HG03135 (cell line): Measurements from ENCODE around the gene KCNF1.

Source experiments
- ATAC-seq: cut with Tn5 transposase; IDR thresholded peaks from one replicate; pipeline ENCODE4 v1.9.1; 2021; ENCODE audit warnings: mild to moderate bottlenecking, moderate library complexity; ENCODE audit not compliant: unreplicated experiment

KCNF1 gene

GRCh38 chr2:10901160-10901939 lies 10.4 kb upstream of the KCNF1 start:
- no peak for ATAC-seq

- no peak for ATAC-seq
Observed at GRCh38 chr2:10903861-10904210, 7.9 kb upstream of the KCNF1 start.

- no peak for ATAC-seq
Observed at GRCh38 chr2:10904455-10904854, 7.3 kb upstream of the KCNF1 start.

GRCh38 chr2:10905006-10905861 lies 6.5 kb upstream of the KCNF1 start:
- no peak for ATAC-seq

- no peak for ATAC-seq
Observed at GRCh38 chr2:10905862-10906143, 5.9 kb upstream of the KCNF1 start.

- no peak for ATAC-seq
Observed at GRCh38 chr2:10906926-10907625, 4.7 kb upstream of the KCNF1 start.

GRCh38 chr2:10908195-10908594 lies 3.5 kb upstream of the KCNF1 start:
- no peak for ATAC-seq

GRCh38 chr2:10909050-10909995 lies 2.4 kb upstream of the KCNF1 start:
- no peak for ATAC-seq

- no peak for ATAC-seq
Observed at GRCh38 chr2:10909996-10910341, 1.8 kb upstream of the KCNF1 start.

- no peak for ATAC-seq
Observed at GRCh38 chr2:10910625-10911024, 1.1 kb upstream of the KCNF1 start.

GRCh38 chr2:10912076-10912731 lies 470 bp downstream of the KCNF1 start:
- ATAC-seq: no peak

GRCh38 chr2:10912796-10913455 lies 1.2 kb downstream of the KCNF1 start:
- no peak for ATAC-seq

GRCh38 chr2:10913501-10914271 lies 2.0 kb downstream of the KCNF1 start:
- ATAC-seq: no peak

GRCh38 chr2:10914272-10914693 lies 2.5 kb downstream of the KCNF1 start:
- no peak for ATAC-seq

GRCh38 chr2:10915236-10915635 lies 3.5 kb downstream of the KCNF1 start:
- ATAC-seq: no peak

- ATAC-seq: no peak
Observed at GRCh38 chr2:10915731-10916276, 4.1 kb downstream of the KCNF1 start.

GRCh38 chr2:10916953-10917352 lies 5.2 kb downstream of the KCNF1 start:
- ATAC-seq: no peak

GRCh38 chr2:10917927-10918326 lies 6.2 kb downstream of the KCNF1 start:
- no peak for ATAC-seq
